ENCODE results near the gene MEIOB. TPM values are rescaled to one million over a fixed set of nuclear protein-coding genes. Genes with fewer than 3 reads are reported as not detected.
"Not testable (repeated sequence)": the region's sequence is repeated elsewhere in the genome, so short reads cannot be mapped to it uniquely, and the experiment has no call there.

Gene MEIOB
- not detected for total RNA-seq

GRCh38 chr16:1871974-1872635, at the start of gene MEIOB:
Gene MEIOB (minus strand): TSS chr16:1872164. CDS start chr16:1868175, 3,989 bp downstream.
- no peak for DNase-seq

- no peak for DNase-seq
Observed at GRCh38 chr16:1920727-1921171, 48.8 kb upstream of the MEIOB start.

GRCh38 chr16:1920122-1920521, 48.2 kb upstream of the MEIOB start:
- DNase-seq: not testable (repeated sequence)

GRCh38 chr16:1919327-1919998, 47.5 kb upstream of the MEIOB start:
- no peak for DNase-seq

- DNase-seq: no peak
Observed at GRCh38 chr16:1918351-1919326, 46.7 kb upstream of the MEIOB start, which contains the start of gene HS3ST6. Gene HS3ST6 (minus strand): TSS chr16:1918415. CDS start chr16:1918323, 92 bp downstream.

- no peak for DNase-seq
Observed at GRCh38 chr16:1917665-1918350, 45.8 kb upstream of the MEIOB start.

GRCh38 chr16:1917056-1917664, 45.2 kb upstream of the MEIOB start:
- DNase-seq: no peak

GRCh38 chr16:1916640-1916990, 44.7 kb upstream of the MEIOB start:
- no peak for DNase-seq

- DNase-seq: no peak
Observed at GRCh38 chr16:1915732-1916639, 44.0 kb upstream of the MEIOB start.

GRCh38 chr16:1914988-1915387, 43.0 kb upstream of the MEIOB start:
- no peak for DNase-seq

GRCh38 chr16:1914084-1914608, 42.2 kb upstream of the MEIOB start:
- no peak for DNase-seq

GRCh38 chr16:1913327-1914083, 41.5 kb upstream of the MEIOB start:
- no peak for DNase-seq

GRCh38 chr16:1912215-1912543, 40.2 kb upstream of the MEIOB start:
- no peak for DNase-seq

- DNase-seq: no peak
Observed at GRCh38 chr16:1911467-1912214, 39.7 kb upstream of the MEIOB start.

- no peak for DNase-seq
Observed at GRCh38 chr16:1909561-1910231, 37.7 kb upstream of the MEIOB start.

- DNase-seq: no peak
Observed at GRCh38 chr16:1908983-1909382, 37.0 kb upstream of the MEIOB start.

GRCh38 chr16:1908184-1908583, 36.2 kb upstream of the MEIOB start:
- no peak for DNase-seq

- DNase-seq: no peak
Observed at GRCh38 chr16:1907226-1907860, 35.4 kb upstream of the MEIOB start.
